Neural cell (in vitro differentiated cells): ENCODE results near the gene IL22RA2. TPM values are rescaled to one million over a fixed set of nuclear protein-coding genes. Genes with fewer than 3 reads are reported as not detected.

Source experiments
- H2AFZ ChIP-seq: fragments of 200-600, 300-800 bp; sonication (generic), shearing (Covaris generic); 2 replicates; pipeline ENCODE4 v1.6.0; 2014; ENCODE audit warnings: low read depth, mild to moderate bottlenecking, antibody characterized with exemption, low read length, moderate library complexity
- H3F3A ChIP-seq: fragments of 200-600 bp; shearing (Covaris generic); 2 replicates; pipeline ENCODE4 v1.6.1; 2016; ENCODE audit warnings: mild to moderate bottlenecking, moderate library complexity, mixed read lengths, antibody characterized with exemption, low read length; ENCODE audit not compliant: insufficient read depth, poor library complexity, severe bottlenecking
- H3K27ac ChIP-seq: fragments of 200-600, 300-800 bp; sonication (generic), shearing (Covaris generic); 2 replicates; pipeline ENCODE4 v1.5.1; 2014; ENCODE audit warnings: mild to moderate bottlenecking, low read length, moderate library complexity
- H3K27me3 ChIP-seq: fragments of 300-800, 200-600 bp; sonication (generic), shearing (Covaris generic); 2 replicates; pipeline ENCODE4 v1.6.0; 2014; ENCODE audit warnings: mild to moderate bottlenecking, low read depth, low read length, moderate library complexity; ENCODE audit not compliant: insufficient read depth
- H3K36me3 ChIP-seq: fragments of 300-800, 200-600 bp; sonication (generic), shearing (Covaris generic); 2 replicates; pipeline ENCODE4 v1.5.1; 2014; ENCODE audit warnings: mild to moderate bottlenecking, antibody characterized with exemption, low read length, moderate library complexity; ENCODE audit not compliant: insufficient read depth
- H3K4me2 ChIP-seq: fragments of 300-800, 200-600 bp; sonication (generic), shearing (Covaris generic); 2 replicates; pipeline ENCODE4 v1.6.0; 2014; ENCODE audit warnings: mild to moderate bottlenecking, low read length
- H3K4me3 ChIP-seq: fragments of 300-800, 200-600 bp; sonication (generic), shearing (Covaris generic); 2 replicates; pipeline ENCODE4 v1.5.1; 2014; ENCODE audit warnings: mild to moderate bottlenecking, low read length, moderate library complexity
- H3K79me2 ChIP-seq: fragments of 200-600 bp; shearing (Covaris generic); replicated peaks from 2 replicates; pipeline ENCODE4 v1.6.0; 2014; ENCODE audit warnings: mild to moderate bottlenecking, low read length, moderate library complexity; ENCODE audit not compliant: insufficient read depth
- H3K9ac ChIP-seq: fragments of 300-800, 200-600 bp; sonication (generic), shearing (Covaris generic); 2 replicates; pipeline ENCODE4 v1.6.1; 2016; ENCODE audit warnings: mild to moderate bottlenecking, low read length, mixed read lengths
- H3K9me2 ChIP-seq: fragments of 200-600 bp; shearing (Covaris generic); 2 replicates; pipeline ENCODE4 v1.6.1; 2016; ENCODE audit warnings: mild to moderate bottlenecking, low read length, mixed read lengths; ENCODE audit not compliant: insufficient read depth
- H3K9me3 ChIP-seq: fragments of 200-600, 300-800 bp; sonication (generic), shearing (Covaris generic); 2 replicates; pipeline ENCODE4 v1.6.1; 2016; ENCODE audit warnings: mild to moderate bottlenecking, mixed run types, low read length, moderate library complexity, mixed read lengths
- H4K20me1 ChIP-seq: fragments of 200-600 bp; shearing (Covaris generic); 2 replicates; pipeline ENCODE4 v1.6.1; 2016; ENCODE audit warnings: mild to moderate bottlenecking, mixed run types; ENCODE audit not compliant: insufficient read depth
- EP300 ChIP-seq: fragments of 450-650 bp; conservative IDR thresholded peaks from 2 replicates; pipeline ENCODE4 v1.6.1; 2014; ENCODE audit warnings: antibody characterized with exemption, mild to moderate bottlenecking, moderate library complexity; ENCODE audit not compliant: poor library complexity, severe bottlenecking
- EZH2 ChIP-seq: fragments of 200-600, 300-800 bp; shearing (Covaris generic), sonication (generic); IDR thresholded peaks from 2 replicates; pipeline ENCODE4 v1.6.1; 2014; ENCODE audit warnings: antibody characterized with exemption, low read length, borderline replicate concordance, mild to moderate bottlenecking; ENCODE audit not compliant: insufficient read depth, poor library complexity, severe bottlenecking
- MXI1 ChIP-seq: fragments of 450-650 bp; conservative IDR thresholded peaks from 2 replicates; pipeline ENCODE4 v1.6.1; 2014; ENCODE audit warnings: antibody characterized with exemption, mild to moderate bottlenecking; ENCODE audit not compliant: poor library complexity, severe bottlenecking
- POLR2AphosphoS5 ChIP-seq: IDR thresholded peaks from 2 replicates; pipeline ENCODE4 v1.6.1; 2012
- RAD21 ChIP-seq: fragments of 450-650 bp; conservative IDR thresholded peaks from 2 replicates; pipeline ENCODE4 v1.6.1; 2014; ENCODE audit warnings: antibody characterized with exemption, mild to moderate bottlenecking, moderate library complexity
- REST ChIP-seq: IDR thresholded peaks from 2 replicates; pipeline ENCODE4 v1.6.1; 2012; ENCODE audit warnings: borderline replicate concordance
- SMC3 ChIP-seq: fragments of 450-650 bp; conservative IDR thresholded peaks from 2 replicates; pipeline ENCODE4 v1.6.1; 2014; ENCODE audit warnings: antibody characterized with exemption, mild to moderate bottlenecking, moderate library complexity; ENCODE audit not compliant: poor library complexity
- TAF1 ChIP-seq: IDR thresholded peaks from 2 replicates; pipeline ENCODE4 v1.6.1; 2012; ENCODE audit warnings: low read depth
- polyA plus RNA-seq: library from polyadenylated mRNA; depleted of rRNA; stranded (reverse); fragments of >200 nt; gene quantifications from 2 replicates; pipeline ENCODE4 v1.2.3, GENCODE V29; 2014
- TF ChIP-seq, protein P1 (sequence below): fragments of 450-650 bp; IDR thresholded peaks from 2 replicates; pipeline ENCODE4 v1.5.1; 2014; ENCODE audit warnings: antibody characterized with exemption, mild to moderate bottlenecking, moderate library complexity; ENCODE audit not compliant: poor library complexity, severe bottlenecking

Gene IL22RA2
- polyA plus RNA-seq, 1 donor from 2014 or later, result not detected

DNA sequence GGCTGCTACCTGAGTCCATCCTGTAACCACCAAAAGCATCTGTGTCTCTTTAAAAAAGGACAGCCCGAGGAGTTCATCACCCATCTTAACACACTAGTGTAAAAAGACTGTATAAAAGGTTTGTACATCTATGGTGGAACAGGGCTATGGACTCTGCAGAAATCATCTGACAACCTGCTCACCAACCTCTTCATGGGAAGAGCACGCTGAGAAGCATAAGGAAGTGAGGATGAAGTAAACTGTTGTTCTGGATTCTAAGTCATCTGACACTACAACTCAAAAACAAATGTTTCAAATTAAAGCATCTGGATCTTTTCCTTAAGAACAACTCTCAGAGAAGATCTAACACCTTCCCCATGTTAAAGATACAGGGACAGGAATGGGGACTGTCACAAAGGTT, 40.4 kb upstream of the IL22RA2 start:
- Histone ChIP-seq H2AFZ (no peak overlapping the region), H3K79me2 (peaks cover 81% of the 10 kb centered on the region), H3K9me3 (no peaks in the 10 kb centered on the region), H3K27ac (no peak overlapping the region), H3K4me2 (no peak overlapping the region), H3K27me3 (no peaks in the 10 kb centered on the region), H4K20me1 (no peaks in the 10 kb centered on the region), H3K9ac (no peak overlapping the region), H3K9me2 (no peaks in the 10 kb centered on the region), H3K4me3 (no peak overlapping the region), H3F3A (no peaks in the 10 kb centered on the region), H3K36me3 (no peaks in the 10 kb centered on the region)
- TF ChIP-seq, protein P1, sequence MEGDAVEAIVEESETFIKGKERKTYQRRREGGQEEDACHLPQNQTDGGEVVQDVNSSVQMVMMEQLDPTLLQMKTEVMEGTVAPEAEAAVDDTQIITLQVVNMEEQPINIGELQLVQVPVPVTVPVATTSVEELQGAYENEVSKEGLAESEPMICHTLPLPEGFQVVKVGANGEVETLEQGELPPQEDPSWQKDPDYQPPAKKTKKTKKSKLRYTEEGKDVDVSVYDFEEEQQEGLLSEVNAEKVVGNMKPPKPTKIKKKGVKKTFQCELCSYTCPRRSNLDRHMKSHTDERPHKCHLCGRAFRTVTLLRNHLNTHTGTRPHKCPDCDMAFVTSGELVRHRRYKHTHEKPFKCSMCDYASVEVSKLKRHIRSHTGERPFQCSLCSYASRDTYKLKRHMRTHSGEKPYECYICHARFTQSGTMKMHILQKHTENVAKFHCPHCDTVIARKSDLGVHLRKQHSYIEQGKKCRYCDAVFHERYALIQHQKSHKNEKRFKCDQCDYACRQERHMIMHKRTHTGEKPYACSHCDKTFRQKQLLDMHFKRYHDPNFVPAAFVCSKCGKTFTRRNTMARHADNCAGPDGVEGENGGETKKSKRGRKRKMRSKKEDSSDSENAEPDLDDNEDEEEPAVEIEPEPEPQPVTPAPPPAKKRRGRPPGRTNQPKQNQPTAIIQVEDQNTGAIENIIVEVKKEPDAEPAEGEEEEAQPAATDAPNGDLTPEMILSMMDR, result no peak
- TF ChIP-seq SMC3 (no peak), EZH2 (no peak), TAF1 (no peak), REST (no peak), RAD21 (no peak), POLR2AphosphoS5 (no peak)

DNA sequence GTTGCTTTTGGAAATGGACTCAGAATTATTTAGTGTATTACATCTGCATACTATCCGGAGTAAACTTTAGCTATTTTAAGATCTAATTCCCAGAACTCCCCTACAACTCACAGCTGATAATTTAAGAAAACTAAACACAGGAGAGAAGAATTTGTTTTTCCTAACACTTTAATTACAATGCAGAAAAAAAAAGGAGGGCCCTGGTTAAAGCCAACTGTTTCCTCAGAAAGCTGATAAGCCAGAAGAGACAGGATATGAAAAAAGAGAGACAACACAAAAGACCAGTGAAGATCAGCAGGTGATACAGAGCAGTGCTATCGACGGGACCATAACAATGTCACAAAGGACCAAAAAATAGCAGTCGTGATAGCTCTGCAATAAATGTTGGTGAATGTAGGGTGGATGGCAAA, 39.9 kb upstream of the IL22RA2 start:
- no peaks in the 10 kb centered on the region for H3F3A ChIP-seq
- TF ChIP-seq TAF1 (no peak), SMC3 (no peak), EZH2 (no peak), MXI1 (no peak), REST (no peak), POLR2AphosphoS5 (no peak), RAD21 (no peak), EP300 (no peak)
- TF ChIP-seq, protein P1, result no peak
- H3K4me3 ChIP-seq, result no peak overlapping the region
- H3K9ac ChIP-seq, result no peak overlapping the region
- H3K27me3 ChIP-seq, result no peaks in the 10 kb centered on the region
- H3K36me3 ChIP-seq, result no peaks in the 10 kb centered on the region
- H3K4me2 ChIP-seq, result no peak overlapping the region
- peaks cover 77% of the 10 kb centered on the region for H3K79me2 ChIP-seq
- no peaks in the 10 kb centered on the region for H3K9me2 ChIP-seq
- no peaks in the 10 kb centered on the region for H3K9me3 ChIP-seq
- H4K20me1 ChIP-seq, result no peaks in the 10 kb centered on the region
- no peak overlapping the region for H3K27ac ChIP-seq
- H2AFZ ChIP-seq, result no peak overlapping the region
